ENCODE measurements around the gene NTN1.

- TF ChIP-seq CTCF (IDR thresholded peaks at IDR 0.05), result no peak
- TF ChIP-seq EP300 (IDR thresholded peaks at IDR 0.05), result no peak
Observed at GRCh38 chr17:9287306-9287705, 266.0 kb downstream of the NTN1 start.
